GM15510 (cell line): ENCODE measurements around the gene MAPKBP1.

Source experiments
- POLR2A ChIP-seq: IDR thresholded peaks from 3 replicates; pipeline ENCODE4 v1.6.1; 2011; ENCODE audit warnings: borderline replicate concordance; ENCODE audit not compliant: insufficient read length; ENCODE audit errors: extremely low read depth

MAPKBP1 gene

GRCh38 chr15:41872166-41872747 lies 98.0 kb downstream of the MAPKBP1 start:
- TF ChIP-seq POLR2A: no peak

GRCh38 chr15:41873711-41874110 lies 99.4 kb downstream of the MAPKBP1 start:
- TF ChIP-seq POLR2A: no peak

GRCh38 chr15:41874736-41875135 lies 100.5 kb downstream of the MAPKBP1 start:
- TF ChIP-seq POLR2A: no peak

GRCh38 chr15:41876007-41876406 lies 101.7 kb downstream of the MAPKBP1 start:
- no peak for TF ChIP-seq POLR2A

GRCh38 chr15:41876689-41877088 lies 102.4 kb downstream of the MAPKBP1 start:
- no peak for TF ChIP-seq POLR2A
